Fibroblast of lung (primary cell): ENCODE data around the gene CTNNB1. TPM values are rescaled to one million over a fixed set of nuclear protein-coding genes. Genes with fewer than 3 reads are reported as not detected.

Experiments used
- DNase-seq, 2 donors: peaks; one replicate each; pipeline versions ENCODE4 v3.0.0 to v3.0.0-alpha.2; 2010; ENCODE audit warnings: low read depth in 2 of 2
- H2AFZ ChIP-seq: 2 replicates; pipeline ENCODE4 v1.5.1; 2012; ENCODE audit warnings: low read length, control low read depth, inconsistent platforms
- H3K27ac ChIP-seq: 2 replicates; pipeline ENCODE4 v1.5.1; 2011; ENCODE audit warnings: low read length, control low read depth; ENCODE audit not compliant: insufficient read depth
- H3K27me3 ChIP-seq: 2 replicates; pipeline ENCODE4 v1.5.1; 2011; ENCODE audit warnings: mild to moderate bottlenecking, low read length; ENCODE audit not compliant: control insufficient read depth, insufficient read depth
- H3K36me3 ChIP-seq: 2 replicates; pipeline ENCODE4 v1.5.1; 2011; ENCODE audit warnings: low read length; ENCODE audit not compliant: control insufficient read depth, insufficient read depth
- H3K4me1 ChIP-seq: 2 replicates; pipeline ENCODE4 v1.5.1; 2011; ENCODE audit warnings: low read length; ENCODE audit not compliant: control insufficient read depth, insufficient read depth; ENCODE audit errors: extremely low read depth
- H3K4me2 ChIP-seq: 2 replicates; pipeline ENCODE4 v1.5.1; 2011; ENCODE audit warnings: low read length, control low read depth; ENCODE audit not compliant: insufficient read depth; ENCODE audit errors: extremely low read depth
- H3K4me3 ChIP-seq, 4 experiments: fragments of 200-600 bp in 1 of 4; sonication (generic) in 1 of 4; replicated peaks in 1 of 4; 2 replicates each; pipeline ENCODE4 v1.5.1; 2011 to 2016; ENCODE audit warnings: low read length in 4 of 4, low read depth in 3 of 4, mild to moderate bottlenecking in 3 of 4, control low read depth in 2 of 4, inconsistent platforms in 1 of 4, mixed read lengths in 1 of 4; ENCODE audit not compliant: insufficient read depth in 1 of 4; ENCODE audit errors: control extremely low read depth in 1 of 4
- H3K79me2 ChIP-seq: 2 replicates; pipeline ENCODE4 v1.5.1; 2012; ENCODE audit warnings: mild to moderate bottlenecking, low read length, inconsistent platforms; ENCODE audit not compliant: control insufficient read depth, insufficient read depth
- H3K9ac ChIP-seq: 2 replicates; pipeline ENCODE4 v1.5.1; 2011; ENCODE audit warnings: mild to moderate bottlenecking, low read length, control low read depth; ENCODE audit not compliant: insufficient read depth
- H3K9me3 ChIP-seq: 2 replicates; pipeline ENCODE4 v1.5.1; 2012; ENCODE audit warnings: low read depth, low read length; ENCODE audit not compliant: control insufficient read depth, insufficient read depth
- H4K20me1 ChIP-seq: 2 replicates; pipeline ENCODE4 v1.5.1; 2011; ENCODE audit warnings: low read length; ENCODE audit not compliant: control insufficient read depth, insufficient read depth; ENCODE audit errors: extremely low read depth
- CTCF ChIP-seq, 2 donors: IDR thresholded peaks in 1 of 2; conservative IDR thresholded peaks in 1 of 2; 1 replicate in 1 of 2; 2 replicates in 1 of 2; pipeline ENCODE4 v1.5.1; 2011 to 2012; ENCODE audit warnings: low read length in 2 of 2, control low read depth in 1 of 2, inconsistent platforms in 1 of 2, low read depth in 1 of 2, mild to moderate bottlenecking in 1 of 2
- EZH2 ChIP-seq: IDR thresholded peaks from 2 replicates; pipeline ENCODE4 v1.5.1; 2012; ENCODE audit warnings: low read length, control low read depth, mild to moderate bottlenecking; ENCODE audit errors: missing control alignments
- polyA plus RNA-seq, 2 donors: library from polyadenylated mRNA; depleted of rRNA in 1 of 2; stranded (reverse) in 1 of 2; unstranded in 1 of 2; fragments of >200 nt; gene quantifications; 2 replicates each; pipeline ENCODE4 v1.2.1, GENCODE V29; 2011 to 2012; ENCODE audit warnings: missing spikeins in 1 of 2
- total RNA-seq: library from RNA; depleted of rRNA; stranded (reverse); fragments of >200 nt; gene quantifications from 2 replicates; pipeline ENCODE4 v1.2.1, GENCODE V29; 2014

Gene CTNNB1
- total and polyA plus RNA-seq, 2 donors (not counting 1 experiment from before 2014, with no cell fraction given), result 266 to 792 TPM

- TF ChIP-seq CTCF (conservative IDR thresholded peaks at IDR 0.05 in 1 of 2, IDR thresholded peaks at IDR 0.05 in 1 of 2; ENCODE audit: low read depth in 1 of 2, low read length in 2 of 2) (no peak), EZH2 (no peak)
- no peak for DNase-seq
- H3K27me3 ChIP-seq, result no peaks in the 10 kb centered on the region
- H3K36me3 ChIP-seq, result no peaks in the 10 kb centered on the region
- H3K9me3 ChIP-seq, result no peaks in the 10 kb centered on the region
- H3K27ac ChIP-seq, result no peak overlapping the region
- H4K20me1 ChIP-seq, result peaks cover 9% of the 10 kb centered on the region
- H3K4me1 ChIP-seq, result no peaks in the 10 kb centered on the region
- no peak overlapping the region for H2AFZ ChIP-seq
- H3K4me3 ChIP-seq, result no peak overlapping the region
- H3K79me2 ChIP-seq, result peaks cover 99% of the 10 kb centered on the region
- no peak overlapping the region for H3K9ac ChIP-seq
- no peak overlapping the region for H3K4me2 ChIP-seq
These were observed 17.1 kb downstream of the CTNNB1 start for GRCh38 chr3:41216422-41216821.

- DNase-seq, result no peak
- no peaks in the 10 kb centered on the region for H3K4me1 ChIP-seq
- H3K9me3 ChIP-seq, result no peaks in the 10 kb centered on the region
- H3K36me3 ChIP-seq, result no peaks in the 10 kb centered on the region
- no peak overlapping the region for H3K4me2 ChIP-seq
- H3K27ac ChIP-seq, result no peak overlapping the region
- H3K9ac ChIP-seq, result no peak overlapping the region
- H3K79me2 ChIP-seq, result peaks cover 99% of the 10 kb centered on the region
- H3K27me3 ChIP-seq, result no peaks in the 10 kb centered on the region
- H3K4me3 ChIP-seq, result no peak overlapping the region
- H2AFZ ChIP-seq, result no peak overlapping the region
- H4K20me1 ChIP-seq, result peaks cover 9% of the 10 kb centered on the region
- TF ChIP-seq EZH2, result no peak
- no peak for TF ChIP-seq CTCF (conservative IDR thresholded peaks at IDR 0.05 in 1 of 2, IDR thresholded peaks at IDR 0.05 in 1 of 2; ENCODE audit: low read depth in 1 of 2, low read length in 2 of 2)
These were observed 17.7 kb downstream of the CTNNB1 start for GRCh38 chr3:41216993-41217392.

- Histone ChIP-seq H3K4me3 (no peak overlapping the region), H3K27ac (no peak overlapping the region), H3K9me3 (no peaks in the 10 kb centered on the region), H2AFZ (no peak overlapping the region), H3K4me1 (peaks cover 6% of the 10 kb centered on the region), H3K9ac (no peak overlapping the region), H3K4me2 (no peak overlapping the region), H3K79me2 (peaks cover 91% of the 10 kb centered on the region), H3K36me3 (no peaks in the 10 kb centered on the region), H4K20me1 (peaks cover 7% of the 10 kb centered on the region), H3K27me3 (no peaks in the 10 kb centered on the region)
- no peak for DNase-seq
- TF ChIP-seq EZH2 (no peak), CTCF (conservative IDR thresholded peaks at IDR 0.05 in 1 of 2, IDR thresholded peaks at IDR 0.05 in 1 of 2; ENCODE audit: low read depth in 1 of 2, low read length in 2 of 2) (no peak)
These were observed 20.1 kb downstream of the CTNNB1 start for GRCh38 chr3:41219424-41219823.
